Breast epithelium (tissue), 3 donors: ENCODE data around the gene ITGAE.

Experiments
- CTCF ChIP-seq, 3 donors: fragments of 450-650 bp; IDR thresholded peaks; one replicate each; pipeline ENCODE4 v1.5.1; 2016 to 2017; ENCODE audit warnings: antibody characterized with exemption in 3 of 3, mild to moderate bottlenecking in 3 of 3, moderate library complexity in 3 of 3
- POLR2A ChIP-seq: fragments of 450-650 bp; IDR thresholded peaks from one replicate; pipeline ENCODE4 v1.6.1; 2016; ENCODE audit warnings: antibody characterized with exemption, mild to moderate bottlenecking, moderate library complexity

DNA sequence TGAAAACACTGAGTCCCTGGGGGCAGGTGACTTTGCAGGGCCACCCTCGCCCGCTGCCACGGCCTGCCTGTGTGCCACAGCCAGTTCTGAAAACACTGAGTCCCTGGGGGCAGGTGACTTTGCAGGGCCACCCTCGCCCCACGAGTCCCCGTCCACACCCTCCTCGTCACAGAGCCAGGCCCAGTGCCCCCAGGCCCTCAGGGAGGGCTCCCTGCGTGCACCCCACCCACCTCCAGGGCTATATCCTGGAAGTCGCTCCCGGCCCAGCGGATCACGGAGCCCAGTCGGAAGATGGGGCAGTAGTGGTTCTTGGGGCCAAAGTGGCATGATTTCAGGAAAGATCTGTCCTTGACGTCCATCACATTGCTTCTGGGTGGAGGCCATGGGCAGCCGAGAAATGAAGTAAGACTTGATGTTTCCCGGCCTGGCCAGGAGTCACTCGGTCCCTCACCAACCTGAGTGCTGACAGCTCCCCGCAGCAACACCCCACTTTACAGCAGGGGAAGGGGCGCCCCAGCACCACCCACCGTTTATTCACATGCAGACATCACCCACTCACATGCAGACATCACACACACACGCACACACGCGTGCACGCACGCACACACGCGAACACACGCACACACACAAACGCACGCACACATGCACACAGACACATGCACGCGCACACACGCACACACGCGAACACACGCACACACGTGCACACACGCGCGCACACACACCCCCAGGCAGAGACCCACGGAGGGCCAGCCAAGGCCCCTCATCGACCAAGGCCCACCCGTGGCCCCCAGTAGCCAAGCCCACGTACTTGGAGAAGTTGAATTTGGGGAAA is 111.5 kb downstream of the ITGAE start:
- no peak for TF ChIP-seq CTCF (IDR thresholded peaks at IDR 0.05)
- TF ChIP-seq POLR2A, result no peak
